Uterus (tissue), 2 donors: Measurements from ENCODE around the gene EDN3.

ENCODE experiments used
- CTCF ChIP-seq, 4 experiments: fragments of 200-600 bp in 2 of 4; fragments of 450-650 bp in 2 of 4; sonication (generic) in 2 of 4; IDR thresholded peaks; one replicate each; pipeline ENCODE4 v1.5.1; 2016 to 2019; ENCODE audit warnings: antibody characterized with exemption in 4 of 4, mild to moderate bottlenecking in 2 of 4, moderate library complexity in 1 of 4
- POLR2A ChIP-seq, 2 donors: fragments of 450-650 bp; IDR thresholded peaks; one replicate each; pipeline ENCODE4 v1.6.1; 2016; ENCODE audit warnings: antibody characterized with exemption in 2 of 2, mild to moderate bottlenecking in 1 of 2, moderate library complexity in 1 of 2

GRCh38 chr20:59318803-59319202 lies 18.4 kb downstream of the EDN3 start:
- TF ChIP-seq CTCF (IDR thresholded peaks at IDR 0.05) (no peak), POLR2A (IDR thresholded peaks at IDR 0.05) (no peak)
